ENCODE data around the gene UNC50. TPM values are rescaled to one million over a fixed set of nuclear protein-coding genes. Genes with fewer than 3 reads are reported as not detected.
A peak's percentile ranks its signal among the peaks of the same experiment; 100 is the strongest.

The UNC50 gene
- total RNA-seq, 1 donor from 2014 or later: 41.8 TPM

DNA sequence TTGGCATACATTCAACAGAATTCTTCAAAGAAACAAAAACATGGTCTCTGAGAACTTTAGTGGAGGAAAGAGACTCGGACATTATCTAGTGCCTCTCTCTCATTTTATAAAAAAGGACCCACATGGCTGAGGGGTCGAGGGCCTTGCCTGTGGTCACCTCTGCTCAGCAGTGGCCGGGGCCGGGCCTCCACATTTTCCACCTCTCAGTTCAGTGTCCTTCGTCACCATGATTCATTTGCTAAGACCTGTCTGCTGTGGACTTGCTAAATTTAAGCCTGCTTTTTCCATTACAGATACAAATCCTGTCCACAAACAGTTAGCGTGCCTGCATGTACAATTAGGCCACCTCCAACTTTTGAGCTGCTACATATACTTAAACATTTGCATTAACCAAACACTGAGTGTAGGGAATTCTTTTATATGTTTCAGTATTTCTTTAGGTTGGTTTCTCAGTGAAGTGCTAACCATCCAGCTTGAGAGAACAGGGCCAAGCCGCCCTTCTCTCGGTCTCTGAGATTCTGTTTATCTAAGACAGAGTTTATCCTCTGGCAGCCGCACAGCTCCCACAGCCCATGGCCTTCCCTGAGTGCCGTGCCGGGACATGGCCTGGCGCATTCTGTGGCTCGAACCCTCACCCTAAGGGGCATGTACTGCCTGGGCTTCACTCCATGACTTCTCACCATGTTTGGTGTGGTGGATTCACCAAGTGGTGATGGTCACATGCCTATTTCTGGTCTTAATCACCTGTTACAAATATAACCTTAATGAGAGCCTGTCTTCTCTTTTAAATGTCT, 46.3 kb upstream of the UNC50 start:
- Mint-ChIP-seq H3K36me3 (ENCODE audit: low read depth) (peaks cover 20% of the 10 kb centered on the region), H3K4me1 (ENCODE audit: low read depth) (peaks cover 43% of the 10 kb centered on the region), H3K27me3 (ENCODE audit: low read depth) (no peaks in the 10 kb centered on the region), H3K27ac (ENCODE audit: unreplicated experiment) (peak overlapping the region; percentile 83), H3K9me3 (ENCODE audit: low read depth) (no peaks in the 10 kb centered on the region), H3K4me3 (ENCODE audit: unreplicated experiment) (no peak overlapping the region)
- no peak for TF ChIP-seq CTCF (IDR thresholded peaks at IDR 0.05)
- no peak for DNase-seq (ENCODE audit: low spot score)

- no peak for DNase-seq (ENCODE audit: low spot score)
- Mint-ChIP-seq H3K9me3 (ENCODE audit: low read depth) (no peaks in the 10 kb centered on the region), H3K36me3 (ENCODE audit: low read depth) (peaks cover 16% of the 10 kb centered on the region), H3K27ac (ENCODE audit: unreplicated experiment) (no peak overlapping the region), H3K27me3 (ENCODE audit: low read depth) (no peaks in the 10 kb centered on the region), H3K4me1 (ENCODE audit: low read depth) (peaks cover 43% of the 10 kb centered on the region), H3K4me3 (ENCODE audit: unreplicated experiment) (no peak overlapping the region)
- no peak for TF ChIP-seq CTCF (IDR thresholded peaks at IDR 0.05)
Observed at GRCh38 chr2:98563394-98563793, 45.0 kb upstream of the UNC50 start.

GRCh38 chr2:98564541-98565132, 43.8 kb upstream of the UNC50 start:
- H3K27ac Mint-ChIP-seq (ENCODE audit: unreplicated experiment): no peak overlapping the region
- TF ChIP-seq CTCF (IDR thresholded peaks at IDR 0.05): no peak
- H3K27me3 Mint-ChIP-seq (ENCODE audit: low read depth): no peaks in the 10 kb centered on the region
- H3K9me3 Mint-ChIP-seq (ENCODE audit: low read depth): no peaks in the 10 kb centered on the region
- no peak for DNase-seq (ENCODE audit: low spot score)
- peaks cover 22% of the 10 kb centered on the region for H3K36me3 Mint-ChIP-seq (ENCODE audit: low read depth)
- peaks cover 35% of the 10 kb centered on the region for H3K4me1 Mint-ChIP-seq (ENCODE audit: low read depth)
- no peak overlapping the region for H3K4me3 Mint-ChIP-seq (ENCODE audit: unreplicated experiment)

DNA sequence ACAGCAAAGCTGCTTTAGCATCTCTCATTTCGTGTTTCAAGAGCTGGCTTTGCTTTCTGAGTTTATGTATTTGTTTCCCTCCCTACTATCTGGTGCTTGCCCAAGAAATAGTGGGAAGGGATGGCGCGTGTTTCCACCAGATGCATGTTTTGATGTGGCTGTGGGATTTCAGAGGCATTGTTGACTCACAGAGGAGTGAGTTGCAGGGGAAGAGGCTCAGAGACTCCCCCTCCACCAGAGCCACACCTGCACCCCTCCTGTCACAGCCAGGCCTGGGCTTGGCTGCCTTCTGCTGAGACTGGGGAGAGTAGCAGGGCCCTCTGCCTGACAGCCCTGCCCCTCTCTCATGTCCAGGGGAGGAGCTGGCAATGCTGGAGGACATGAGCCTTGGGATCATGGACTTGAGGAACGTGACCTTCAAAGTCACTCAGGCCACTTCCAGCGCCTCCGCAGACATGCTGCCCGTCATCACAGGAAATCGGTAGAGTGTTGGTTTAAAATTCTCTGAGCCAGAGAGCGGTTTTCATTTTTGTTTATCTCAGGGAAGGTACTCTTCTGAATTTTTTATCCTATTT, 43.0 kb upstream of the UNC50 start:
- Mint-ChIP-seq H3K27ac (ENCODE audit: unreplicated experiment) (no peak overlapping the region), H3K36me3 (ENCODE audit: low read depth) (peaks cover 28% of the 10 kb centered on the region), H3K4me1 (ENCODE audit: low read depth) (peaks cover 28% of the 10 kb centered on the region), H3K27me3 (ENCODE audit: low read depth) (no peaks in the 10 kb centered on the region), H3K9me3 (ENCODE audit: low read depth) (no peaks in the 10 kb centered on the region), H3K4me3 (ENCODE audit: unreplicated experiment) (no peak overlapping the region)
- no peak for TF ChIP-seq CTCF (IDR thresholded peaks at IDR 0.05)
- DNase-seq (ENCODE audit: low spot score): no peak

GRCh38 chr2:98565941-98566340, 42.4 kb upstream of the UNC50 start:
- H3K4me3 Mint-ChIP-seq (ENCODE audit: unreplicated experiment): no peak overlapping the region
- TF ChIP-seq CTCF (IDR thresholded peaks at IDR 0.05): no peak
- H3K36me3 Mint-ChIP-seq (ENCODE audit: low read depth): peaks cover 30% of the 10 kb centered on the region
- H3K27ac Mint-ChIP-seq (ENCODE audit: unreplicated experiment): no peak overlapping the region
- DNase-seq (ENCODE audit: low spot score): no peak
- H3K4me1 Mint-ChIP-seq (ENCODE audit: low read depth): peaks cover 22% of the 10 kb centered on the region
- no peaks in the 10 kb centered on the region for H3K9me3 Mint-ChIP-seq (ENCODE audit: low read depth)
- H3K27me3 Mint-ChIP-seq (ENCODE audit: low read depth): no peaks in the 10 kb centered on the region

Measured in chondrocyte (in vitro differentiated cells).